ENCODE data around the gene MYLIP.

The MYLIP gene

DNA sequence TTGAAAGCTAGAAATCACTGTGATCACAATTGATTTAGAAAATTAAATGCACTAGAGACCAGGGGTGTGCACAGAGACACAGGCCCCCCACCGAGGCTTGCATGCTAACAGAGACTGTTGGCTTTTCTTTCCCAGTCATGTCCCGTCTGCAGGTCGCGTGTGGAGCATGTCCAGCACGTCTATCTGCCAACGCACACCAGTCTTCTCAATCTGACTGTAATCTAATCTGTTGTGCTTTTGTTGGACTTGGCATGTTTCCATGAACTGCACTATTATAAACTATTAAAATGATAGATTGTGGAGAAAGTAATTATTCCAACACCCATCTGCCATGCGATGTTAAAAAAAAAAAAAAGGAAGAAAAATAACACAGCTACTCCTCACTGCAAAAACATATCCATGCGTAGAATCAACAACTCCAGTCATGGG, 17.7 kb downstream of the MYLIP start (continued):
- TF ChIP-seq, protein P1, sequence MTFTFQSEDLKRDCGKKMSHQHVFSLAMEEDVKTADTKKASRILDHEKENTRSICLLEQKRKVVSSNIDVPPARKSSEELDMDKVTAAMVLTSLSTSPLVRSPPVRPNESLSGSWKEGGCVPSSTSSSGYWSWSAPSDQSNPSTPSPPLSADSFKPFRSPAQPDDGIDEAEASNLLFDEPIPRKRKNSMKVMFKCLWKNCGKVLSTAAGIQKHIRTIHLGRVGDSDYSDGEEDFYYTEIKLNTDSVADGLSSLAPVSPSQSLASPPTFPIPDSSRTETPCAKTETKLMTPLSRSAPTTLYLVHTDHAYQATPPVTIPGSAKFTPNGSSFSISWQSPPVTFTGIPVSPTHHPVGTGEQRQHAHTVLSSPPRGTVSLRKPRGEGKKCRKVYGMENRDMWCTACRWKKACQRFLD (tag by site-specific recombination; IDR thresholded peaks at IDR 0.05), result no peak
- peak; percentile 95 for TF ChIP-seq IKZF3 (tag by site-specific recombination; IDR thresholded peaks at IDR 0.05)
- no peak for TF ChIP-seq ZNF529 (tag by site-specific recombination; IDR thresholded peaks at IDR 0.05; ENCODE audit: insufficient replicate concordance)
- no peak for TF ChIP-seq ZNF174 (tag by site-specific recombination; IDR thresholded peaks at IDR 0.05)
- no peak for TF ChIP-seq ZNF214 (tag by site-specific recombination; IDR thresholded peaks at IDR 0.05; ENCODE audit: borderline replicate concordance)
- TF ChIP-seq, protein P2, sequence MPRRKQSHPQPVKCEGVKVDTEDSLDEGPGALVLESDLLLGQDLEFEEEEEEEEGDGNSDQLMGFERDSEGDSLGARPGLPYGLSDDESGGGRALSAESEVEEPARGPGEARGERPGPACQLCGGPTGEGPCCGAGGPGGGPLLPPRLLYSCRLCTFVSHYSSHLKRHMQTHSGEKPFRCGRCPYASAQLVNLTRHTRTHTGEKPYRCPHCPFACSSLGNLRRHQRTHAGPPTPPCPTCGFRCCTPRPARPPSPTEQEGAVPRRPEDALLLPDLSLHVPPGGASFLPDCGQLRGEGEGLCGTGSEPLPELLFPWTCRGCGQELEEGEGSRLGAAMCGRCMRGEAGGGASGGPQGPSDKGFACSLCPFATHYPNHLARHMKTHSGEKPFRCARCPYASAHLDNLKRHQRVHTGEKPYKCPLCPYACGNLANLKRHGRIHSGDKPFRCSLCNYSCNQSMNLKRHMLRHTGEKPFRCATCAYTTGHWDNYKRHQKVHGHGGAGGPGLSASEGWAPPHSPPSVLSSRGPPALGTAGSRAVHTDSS (tag by site-specific recombination; IDR thresholded peaks at IDR 0.05), result no peak
- no peak for TF ChIP-seq ZNF335 (tag by site-specific recombination; conservative IDR thresholded peaks at IDR 0.05)
- TF ChIP-seq, protein P3, sequence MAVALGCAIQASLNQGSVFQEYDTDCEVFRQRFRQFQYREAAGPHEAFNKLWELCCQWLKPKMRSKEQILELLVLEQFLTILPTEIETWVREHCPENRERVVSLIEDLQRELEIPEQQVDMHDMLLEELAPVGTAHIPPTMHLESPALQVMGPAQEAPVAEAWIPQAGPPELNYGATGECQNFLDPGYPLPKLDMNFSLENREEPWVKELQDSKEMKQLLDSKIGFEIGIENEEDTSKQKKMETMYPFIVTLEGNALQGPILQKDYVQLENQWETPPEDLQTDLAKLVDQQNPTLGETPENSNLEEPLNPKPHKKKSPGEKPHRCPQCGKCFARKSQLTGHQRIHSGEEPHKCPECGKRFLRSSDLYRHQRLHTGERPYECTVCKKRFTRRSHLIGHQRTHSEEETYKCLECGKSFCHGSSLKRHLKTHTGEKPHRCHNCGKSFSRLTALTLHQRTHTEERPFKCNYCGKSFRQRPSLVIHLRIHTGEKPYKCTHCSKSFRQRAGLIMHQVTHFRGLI (tag by site-specific recombination; IDR thresholded peaks at IDR 0.05), result no peak
- no peak for TF ChIP-seq HOXA7 (CRISPR knock-in tag; IDR thresholded peaks at IDR 0.05; ENCODE audit: borderline replicate concordance)
- TF ChIP-seq ZNF2 (tag by site-specific recombination; IDR thresholded peaks at IDR 0.05), result peak; percentile 86; the same call in 1 of the 2 replicates
- no peak for TF ChIP-seq ZNF302 (tag by site-specific recombination; IDR thresholded peaks at IDR 0.05; ENCODE audit: low read depth)
- TF ChIP-seq, protein P4, sequence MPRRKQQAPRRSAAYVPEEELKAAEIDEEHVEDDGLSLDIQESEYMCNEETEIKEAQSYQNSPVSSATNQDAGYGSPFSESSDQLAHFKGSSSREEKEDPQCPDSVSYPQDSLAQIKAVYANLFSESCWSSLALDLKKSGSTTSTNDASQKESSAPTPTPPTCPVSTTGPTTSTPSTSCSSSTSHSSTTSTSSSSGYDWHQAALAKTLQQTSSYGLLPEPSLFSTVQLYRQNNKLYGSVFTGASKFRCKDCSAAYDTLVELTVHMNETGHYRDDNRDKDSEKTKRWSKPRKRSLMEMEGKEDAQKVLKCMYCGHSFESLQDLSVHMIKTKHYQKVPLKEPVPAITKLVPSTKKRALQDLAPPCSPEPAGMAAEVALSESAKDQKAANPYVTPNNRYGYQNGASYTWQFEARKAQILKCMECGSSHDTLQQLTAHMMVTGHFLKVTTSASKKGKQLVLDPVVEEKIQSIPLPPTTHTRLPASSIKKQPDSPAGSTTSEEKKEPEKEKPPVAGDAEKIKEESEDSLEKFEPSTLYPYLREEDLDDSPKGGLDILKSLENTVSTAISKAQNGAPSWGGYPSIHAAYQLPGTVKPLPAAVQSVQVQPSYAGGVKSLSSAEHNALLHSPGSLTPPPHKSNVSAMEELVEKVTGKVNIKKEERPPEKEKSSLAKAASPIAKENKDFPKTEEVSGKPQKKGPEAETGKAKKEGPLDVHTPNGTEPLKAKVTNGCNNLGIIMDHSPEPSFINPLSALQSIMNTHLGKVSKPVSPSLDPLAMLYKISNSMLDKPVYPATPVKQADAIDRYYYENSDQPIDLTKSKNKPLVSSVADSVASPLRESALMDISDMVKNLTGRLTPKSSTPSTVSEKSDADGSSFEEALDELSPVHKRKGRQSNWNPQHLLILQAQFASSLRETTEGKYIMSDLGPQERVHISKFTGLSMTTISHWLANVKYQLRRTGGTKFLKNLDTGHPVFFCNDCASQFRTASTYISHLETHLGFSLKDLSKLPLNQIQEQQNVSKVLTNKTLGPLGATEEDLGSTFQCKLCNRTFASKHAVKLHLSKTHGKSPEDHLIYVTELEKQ (tag by site-specific recombination; IDR thresholded peaks at IDR 0.05; ENCODE audit: borderline replicate concordance), result peak; percentile 30; the same call in 1 of the 2 replicates
- TF ChIP-seq MEIS1 (CRISPR knock-in tag; IDR thresholded peaks at IDR 0.05; ENCODE audit: borderline replicate concordance), result no peak
- TF ChIP-seq, protein P5, sequence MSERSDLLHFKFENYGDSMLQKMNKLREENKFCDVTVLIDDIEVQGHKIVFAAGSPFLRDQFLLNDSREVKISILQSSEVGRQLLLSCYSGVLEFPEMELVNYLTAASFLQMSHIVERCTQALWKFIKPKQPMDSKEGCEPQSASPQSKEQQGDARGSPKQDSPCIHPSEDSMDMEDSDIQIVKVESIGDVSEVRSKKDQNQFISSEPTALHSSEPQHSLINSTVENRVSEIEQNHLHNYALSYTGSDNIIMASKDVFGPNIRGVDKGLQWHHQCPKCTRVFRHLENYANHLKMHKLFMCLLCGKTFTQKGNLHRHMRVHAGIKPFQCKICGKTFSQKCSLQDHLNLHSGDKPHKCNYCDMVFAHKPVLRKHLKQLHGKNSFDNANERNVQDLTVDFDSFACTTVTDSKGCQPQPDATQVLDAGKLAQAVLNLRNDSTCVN (tag by site-specific recombination; optimal IDR thresholded peaks at IDR 0.05), result peak; percentile 10
- no peak for TF ChIP-seq SCRT2 (tag by site-specific recombination; IDR thresholded peaks at IDR 0.05)
- TF ChIP-seq, protein P6, sequence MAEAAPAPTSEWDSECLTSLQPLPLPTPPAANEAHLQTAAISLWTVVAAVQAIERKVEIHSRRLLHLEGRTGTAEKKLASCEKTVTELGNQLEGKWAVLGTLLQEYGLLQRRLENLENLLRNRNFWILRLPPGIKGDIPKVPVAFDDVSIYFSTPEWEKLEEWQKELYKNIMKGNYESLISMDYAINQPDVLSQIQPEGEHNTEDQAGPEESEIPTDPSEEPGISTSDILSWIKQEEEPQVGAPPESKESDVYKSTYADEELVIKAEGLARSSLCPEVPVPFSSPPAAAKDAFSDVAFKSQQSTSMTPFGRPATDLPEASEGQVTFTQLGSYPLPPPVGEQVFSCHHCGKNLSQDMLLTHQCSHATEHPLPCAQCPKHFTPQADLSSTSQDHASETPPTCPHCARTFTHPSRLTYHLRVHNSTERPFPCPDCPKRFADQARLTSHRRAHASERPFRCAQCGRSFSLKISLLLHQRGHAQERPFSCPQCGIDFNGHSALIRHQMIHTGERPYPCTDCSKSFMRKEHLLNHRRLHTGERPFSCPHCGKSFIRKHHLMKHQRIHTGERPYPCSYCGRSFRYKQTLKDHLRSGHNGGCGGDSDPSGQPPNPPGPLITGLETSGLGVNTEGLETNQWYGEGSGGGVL (tag by site-specific recombination; IDR thresholded peaks at IDR 0.05), result 0 out of 2 replicates have a peak, but pooled peaks have one; percentile 36
- TF ChIP-seq ZNF114 (tag by site-specific recombination; IDR thresholded peaks at IDR 0.05), result no peak
- no peak for TF ChIP-seq ZBTB1 (tag by site-specific recombination; IDR thresholded peaks at IDR 0.05)
- no peak for TF ChIP-seq ZNF776 (tag by site-specific recombination; IDR thresholded peaks at IDR 0.05; ENCODE audit: borderline replicate concordance)
- TF ChIP-seq OVOL3 (tag by site-specific recombination; IDR thresholded peaks at IDR 0.05), result 0 out of 2 replicates have a peak, but pooled peaks have one; percentile 54
- TF ChIP-seq, protein P7, sequence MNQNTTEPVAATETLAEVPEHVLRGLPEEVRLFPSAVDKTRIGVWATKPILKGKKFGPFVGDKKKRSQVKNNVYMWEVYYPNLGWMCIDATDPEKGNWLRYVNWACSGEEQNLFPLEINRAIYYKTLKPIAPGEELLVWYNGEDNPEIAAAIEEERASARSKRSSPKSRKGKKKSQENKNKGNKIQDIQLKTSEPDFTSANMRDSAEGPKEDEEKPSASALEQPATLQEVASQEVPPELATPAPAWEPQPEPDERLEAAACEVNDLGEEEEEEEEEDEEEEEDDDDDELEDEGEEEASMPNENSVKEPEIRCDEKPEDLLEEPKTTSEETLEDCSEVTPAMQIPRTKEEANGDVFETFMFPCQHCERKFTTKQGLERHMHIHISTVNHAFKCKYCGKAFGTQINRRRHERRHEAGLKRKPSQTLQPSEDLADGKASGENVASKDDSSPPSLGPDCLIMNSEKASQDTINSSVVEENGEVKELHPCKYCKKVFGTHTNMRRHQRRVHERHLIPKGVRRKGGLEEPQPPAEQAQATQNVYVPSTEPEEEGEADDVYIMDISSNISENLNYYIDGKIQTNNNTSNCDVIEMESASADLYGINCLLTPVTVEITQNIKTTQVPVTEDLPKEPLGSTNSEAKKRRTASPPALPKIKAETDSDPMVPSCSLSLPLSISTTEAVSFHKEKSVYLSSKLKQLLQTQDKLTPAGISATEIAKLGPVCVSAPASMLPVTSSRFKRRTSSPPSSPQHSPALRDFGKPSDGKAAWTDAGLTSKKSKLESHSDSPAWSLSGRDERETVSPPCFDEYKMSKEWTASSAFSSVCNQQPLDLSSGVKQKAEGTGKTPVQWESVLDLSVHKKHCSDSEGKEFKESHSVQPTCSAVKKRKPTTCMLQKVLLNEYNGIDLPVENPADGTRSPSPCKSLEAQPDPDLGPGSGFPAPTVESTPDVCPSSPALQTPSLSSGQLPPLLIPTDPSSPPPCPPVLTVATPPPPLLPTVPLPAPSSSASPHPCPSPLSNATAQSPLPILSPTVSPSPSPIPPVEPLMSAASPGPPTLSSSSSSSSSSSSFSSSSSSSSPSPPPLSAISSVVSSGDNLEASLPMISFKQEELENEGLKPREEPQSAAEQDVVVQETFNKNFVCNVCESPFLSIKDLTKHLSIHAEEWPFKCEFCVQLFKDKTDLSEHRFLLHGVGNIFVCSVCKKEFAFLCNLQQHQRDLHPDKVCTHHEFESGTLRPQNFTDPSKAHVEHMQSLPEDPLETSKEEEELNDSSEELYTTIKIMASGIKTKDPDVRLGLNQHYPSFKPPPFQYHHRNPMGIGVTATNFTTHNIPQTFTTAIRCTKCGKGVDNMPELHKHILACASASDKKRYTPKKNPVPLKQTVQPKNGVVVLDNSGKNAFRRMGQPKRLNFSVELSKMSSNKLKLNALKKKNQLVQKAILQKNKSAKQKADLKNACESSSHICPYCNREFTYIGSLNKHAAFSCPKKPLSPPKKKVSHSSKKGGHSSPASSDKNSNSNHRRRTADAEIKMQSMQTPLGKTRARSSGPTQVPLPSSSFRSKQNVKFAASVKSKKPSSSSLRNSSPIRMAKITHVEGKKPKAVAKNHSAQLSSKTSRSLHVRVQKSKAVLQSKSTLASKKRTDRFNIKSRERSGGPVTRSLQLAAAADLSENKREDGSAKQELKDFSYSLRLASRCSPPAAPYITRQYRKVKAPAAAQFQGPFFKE (tag by site-specific recombination; IDR thresholded peaks at IDR 0.05; ENCODE audit: borderline replicate concordance), result no peak
